Smooth muscle cell (in vitro differentiated cells): Measurements from ENCODE around the gene TTC23. TPM values are rescaled to one million over a fixed set of nuclear protein-coding genes. Genes with fewer than 3 reads are reported as not detected.

Source experiments
- DNase-seq: peaks from one replicate; lab custom pipeline; 2025; ENCODE audit not compliant: unreplicated experiment; lab: John Stamatoyannopoulos, UW
- H2AFZ ChIP-seq: fragments of 200-600 bp; sonication (generic); 2 replicates; pipeline ENCODE4 v1.6.0; 2016; ENCODE audit warnings: antibody characterized with exemption, low read depth, mild to moderate bottlenecking
- H3F3A ChIP-seq: fragments of 200-600 bp; sonication (generic); 2 replicates; pipeline ENCODE4 v1.6.0; 2017; ENCODE audit warnings: antibody characterized with exemption, low read depth
- H3K27ac ChIP-seq: fragments of 200-600 bp; sonication (generic); 2 replicates; pipeline ENCODE4 v1.5.1; 2016; ENCODE audit warnings: low read depth, mild to moderate bottlenecking
- H3K27me3 ChIP-seq: fragments of 200-600 bp; sonication (generic); 2 replicates; pipeline ENCODE4 v1.6.1; 2016; ENCODE audit warnings: low read depth, mild to moderate bottlenecking
- H3K36me3 ChIP-seq: fragments of 200-600 bp; sonication (generic); 2 replicates; pipeline ENCODE4 v1.5.1; 2016; ENCODE audit warnings: low read depth
- H3K4me1 ChIP-seq: fragments of 200-600 bp; sonication (generic); 2 replicates; pipeline ENCODE4 v1.5.1; 2016; ENCODE audit warnings: low read depth
- H3K4me2 ChIP-seq: fragments of 200-600 bp; sonication (generic); 2 replicates; pipeline ENCODE4 v1.6.0; 2016; ENCODE audit warnings: mild to moderate bottlenecking
- H3K4me3 ChIP-seq: fragments of 200-600 bp; sonication (generic); 2 replicates; pipeline ENCODE4 v1.5.1; 2016; ENCODE audit warnings: mild to moderate bottlenecking
- H3K79me2 ChIP-seq: fragments of 200-600 bp; sonication (generic); 2 replicates; pipeline ENCODE4 v1.6.0; 2016; ENCODE audit warnings: low read depth, mild to moderate bottlenecking
- H3K9ac ChIP-seq: fragments of 200-600 bp; sonication (generic); 2 replicates; pipeline ENCODE4 v1.6.0; 2016; ENCODE audit warnings: low read depth
- H3K9me3 ChIP-seq: fragments of 200-600 bp; sonication (generic); replicated peaks from 2 replicates; pipeline ENCODE4 v1.5.1; 2016; ENCODE audit warnings: low read depth
- H4K20me1 ChIP-seq: fragments of 200-600 bp; sonication (generic); 2 replicates; pipeline ENCODE4 v1.6.0; 2016; ENCODE audit warnings: low read depth
- WGBS: methylation state at CpG from one replicate; pipeline ENCODE4 v1.1.7; 2016; ENCODE audit warnings: low lambda C conversion rate; 5-methylcytosine and 5-hydroxymethylcytosine counted together
- polyA plus RNA-seq: library from polyadenylated mRNA; unstranded; fragments of >200 nt; fragmentation: Nextera tagmentation; extraction: Ambion mirVana; gene quantifications from 2 replicates; pipeline ENCODE4 v1.2.1, GENCODE V29; 2016
- total RNA-seq: library from RNA; depleted of rRNA; stranded (reverse); fragments of >200 nt; gene quantifications from 2 replicates; pipeline ENCODE4 v1.2.3, GENCODE V29; 2014
- TF ChIP-seq, protein P1 (sequence below): fragments of 200-600 bp; sonication (generic); IDR thresholded peaks from 2 replicates; pipeline ENCODE4 v1.5.1; 2017; ENCODE audit warnings: borderline replicate concordance, mild to moderate bottlenecking, antibody characterized with exemption; ENCODE audit not compliant: insufficient read depth, poor library complexity, severe bottlenecking

The TTC23 gene
- total and polyA plus RNA-seq, 2 experiments from 2014 or later = 25.0 to 45.4 TPM

DNA sequence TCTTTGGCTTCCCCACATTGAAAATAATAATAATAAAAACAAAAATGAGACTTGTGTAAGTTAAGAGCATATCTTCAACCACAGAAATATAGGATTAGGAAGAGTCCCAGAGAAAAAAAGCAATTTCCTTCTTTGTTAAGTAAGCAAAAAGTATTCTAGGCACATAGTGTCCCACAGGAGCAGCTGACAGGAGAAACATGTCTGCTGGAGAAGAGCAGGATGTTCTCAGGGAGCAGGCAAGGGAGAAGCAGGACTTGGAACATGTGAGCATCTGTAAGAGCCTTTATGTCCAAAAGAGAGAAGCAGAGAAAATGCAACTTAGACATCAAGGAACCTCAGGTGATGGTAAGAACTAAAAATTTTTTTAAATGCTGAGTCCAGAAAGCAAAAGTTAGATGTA is 39.0 kb downstream of the TTC23 start:
- Histone ChIP-seq H3K4me2 (no peak overlapping the region), H3K4me3 (no peak overlapping the region), H3K79me2 (no peaks in the 10 kb centered on the region), H3K9ac (no peak overlapping the region), H2AFZ (no peak overlapping the region), H4K20me1 (peaks cover 3% of the 10 kb centered on the region), H3K36me3 (peaks cover 15% of the 10 kb centered on the region), H3K27ac (no peak overlapping the region), H3K27me3 (no peaks in the 10 kb centered on the region), H3F3A (peaks cover 20% of the 10 kb centered on the region), H3K4me1 (no peaks in the 10 kb centered on the region), H3K9me3 (no peaks in the 10 kb centered on the region)
- DNase-seq = no peak
- TF ChIP-seq, protein P1, sequence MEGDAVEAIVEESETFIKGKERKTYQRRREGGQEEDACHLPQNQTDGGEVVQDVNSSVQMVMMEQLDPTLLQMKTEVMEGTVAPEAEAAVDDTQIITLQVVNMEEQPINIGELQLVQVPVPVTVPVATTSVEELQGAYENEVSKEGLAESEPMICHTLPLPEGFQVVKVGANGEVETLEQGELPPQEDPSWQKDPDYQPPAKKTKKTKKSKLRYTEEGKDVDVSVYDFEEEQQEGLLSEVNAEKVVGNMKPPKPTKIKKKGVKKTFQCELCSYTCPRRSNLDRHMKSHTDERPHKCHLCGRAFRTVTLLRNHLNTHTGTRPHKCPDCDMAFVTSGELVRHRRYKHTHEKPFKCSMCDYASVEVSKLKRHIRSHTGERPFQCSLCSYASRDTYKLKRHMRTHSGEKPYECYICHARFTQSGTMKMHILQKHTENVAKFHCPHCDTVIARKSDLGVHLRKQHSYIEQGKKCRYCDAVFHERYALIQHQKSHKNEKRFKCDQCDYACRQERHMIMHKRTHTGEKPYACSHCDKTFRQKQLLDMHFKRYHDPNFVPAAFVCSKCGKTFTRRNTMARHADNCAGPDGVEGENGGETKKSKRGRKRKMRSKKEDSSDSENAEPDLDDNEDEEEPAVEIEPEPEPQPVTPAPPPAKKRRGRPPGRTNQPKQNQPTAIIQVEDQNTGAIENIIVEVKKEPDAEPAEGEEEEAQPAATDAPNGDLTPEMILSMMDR = no peak

DNA sequence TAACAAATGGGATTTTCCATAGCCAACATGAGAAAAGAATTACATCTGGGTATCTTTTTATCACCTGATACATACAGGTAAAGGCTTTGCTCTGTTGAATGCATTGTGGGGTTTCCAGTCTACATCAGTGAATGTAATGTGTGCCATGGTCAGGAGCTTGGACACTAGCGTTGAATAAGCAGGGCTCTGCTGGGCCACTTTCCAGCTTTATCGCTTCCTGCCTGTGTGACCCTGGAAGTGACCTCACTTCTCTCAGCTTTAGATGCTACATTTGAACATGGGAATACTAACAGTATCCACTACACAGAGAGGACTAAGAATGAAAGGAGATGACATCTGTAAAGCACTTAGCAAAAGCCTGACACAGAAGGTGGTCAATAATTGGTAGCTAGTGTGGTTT is 40.1 kb downstream of the TTC23 start:
- no peak overlapping the region for H3K4me3 ChIP-seq
- 92% methylated on average over 2 of the region's 2 CpGs for WGBS
- H3K4me2 ChIP-seq = no peak overlapping the region
- H3F3A ChIP-seq = peaks cover 20% of the 10 kb centered on the region
- H3K27ac ChIP-seq = no peak overlapping the region
- DNase-seq = no peak
- H3K4me1 ChIP-seq = no peaks in the 10 kb centered on the region
- TF ChIP-seq, protein P1 = no peak
- peaks cover 3% of the 10 kb centered on the region for H4K20me1 ChIP-seq
- no peaks in the 10 kb centered on the region for H3K79me2 ChIP-seq
- peaks cover 15% of the 10 kb centered on the region for H3K36me3 ChIP-seq
- no peak overlapping the region for H2AFZ ChIP-seq
- H3K9ac ChIP-seq = no peak overlapping the region
- H3K9me3 ChIP-seq = no peaks in the 10 kb centered on the region
- H3K27me3 ChIP-seq = no peaks in the 10 kb centered on the region

DNA sequence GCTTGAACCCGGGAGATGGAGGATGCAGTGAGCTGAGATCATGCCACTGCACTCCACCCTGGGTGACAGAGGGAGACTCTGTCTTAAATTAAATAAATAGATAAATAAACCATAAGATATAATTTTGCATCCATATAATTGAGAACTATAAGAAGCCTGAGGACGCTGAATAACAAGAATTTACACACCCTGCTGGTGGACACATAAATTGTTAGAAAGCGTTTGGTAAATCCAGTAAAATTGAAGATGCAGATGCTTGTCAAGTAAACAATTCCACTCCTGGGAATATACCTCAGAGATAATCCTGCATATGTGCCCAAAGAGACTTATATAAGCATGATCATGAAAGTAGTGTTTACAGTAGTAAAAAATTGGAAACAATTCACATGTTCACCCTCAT is 41.7 kb downstream of the TTC23 start:
- H3K9me3 ChIP-seq = no peaks in the 10 kb centered on the region
- H3K27me3 ChIP-seq = no peaks in the 10 kb centered on the region
- H3K4me1 ChIP-seq = no peaks in the 10 kb centered on the region
- DNase-seq = no peak
- H3K27ac ChIP-seq = no peak overlapping the region
- H3K79me2 ChIP-seq = no peaks in the 10 kb centered on the region
- peaks cover 15% of the 10 kb centered on the region for H3F3A ChIP-seq
- no peak overlapping the region for H3K4me3 ChIP-seq
- no peak overlapping the region for H3K4me2 ChIP-seq
- TF ChIP-seq, protein P1 = no peak
- H4K20me1 ChIP-seq = peaks cover 2% of the 10 kb centered on the region
- peaks cover 15% of the 10 kb centered on the region for H3K36me3 ChIP-seq
- H2AFZ ChIP-seq = no peak overlapping the region
- WGBS = 97% methylated on average over 3 of the region's 3 CpGs
- H3K9ac ChIP-seq = no peak overlapping the region

DNA sequence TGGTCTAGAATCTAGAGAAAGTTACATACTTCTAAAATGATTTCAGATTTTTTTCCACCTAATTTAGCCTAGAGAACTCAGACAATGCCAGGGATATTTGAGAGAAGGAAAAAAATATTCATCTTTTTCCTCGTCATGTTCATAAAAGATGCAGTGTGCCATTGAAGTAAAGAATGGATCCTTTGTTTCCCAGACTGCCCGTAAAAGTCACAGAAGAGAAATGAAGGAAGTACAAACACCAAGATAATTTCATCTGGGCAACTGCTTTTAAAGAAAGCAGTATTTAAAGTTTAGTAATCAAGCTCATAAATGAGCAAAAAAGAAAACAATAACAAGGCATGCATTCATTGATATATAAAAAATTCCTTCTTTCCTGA is 47.2 kb downstream of the TTC23 start:
- WGBS = 54% methylated on average over 2 of the region's 2 CpGs
- Histone ChIP-seq H3K27ac (no peak overlapping the region), H3K9ac (no peak overlapping the region), H3K4me3 (no peak overlapping the region), H3K4me2 (no peak overlapping the region), H3K9me3 (no peaks in the 10 kb centered on the region), H3K27me3 (no peaks in the 10 kb centered on the region), H3K36me3 (peaks cover 23% of the 10 kb centered on the region), H4K20me1 (no peaks in the 10 kb centered on the region), H3K79me2 (no peaks in the 10 kb centered on the region), H3K4me1 (no peaks in the 10 kb centered on the region), H3F3A (no peaks in the 10 kb centered on the region), H2AFZ (no peak overlapping the region)
- TF ChIP-seq, protein P1 = no peak
- DNase-seq = no peak
